Nephron progenitor cell (in vitro differentiated cells): ENCODE results near the gene ATF5.

ENCODE experiments used
- DNase-seq: peaks from one replicate; pipeline ENCODE4 v3.0.0; 2021
- H3K27ac Mint-ChIP-seq: 2 replicates; pipeline ENCODE4 v1.8.0; 2021; ENCODE audit warnings: mild to moderate bottlenecking, moderate library complexity, mixed read lengths
- H3K27me3 Mint-ChIP-seq: 2 replicates; pipeline ENCODE4 v1.8.0; 2021; ENCODE audit warnings: mild to moderate bottlenecking, low read depth, mixed read lengths; ENCODE audit not compliant: poor library complexity
- H3K36me3 Mint-ChIP-seq: 2 replicates; pipeline ENCODE4 v1.8.0; 2021; ENCODE audit warnings: low read depth, mixed read lengths
- H3K4me1 Mint-ChIP-seq: 2 replicates; pipeline ENCODE4 v1.8.0; 2021; ENCODE audit warnings: mixed read lengths
- H3K4me3 Mint-ChIP-seq: 2 replicates; pipeline ENCODE4 v1.8.0; 2021; ENCODE audit warnings: mild to moderate bottlenecking, moderate library complexity, mixed read lengths
- H3K9me3 Mint-ChIP-seq: 2 replicates; pipeline ENCODE4 v1.8.0; 2021; ENCODE audit warnings: mild to moderate bottlenecking, moderate library complexity, mixed read lengths
- CTCF ChIP-seq: fragments of 200-600 bp; sonication (generic); IDR thresholded peaks from 2 replicates; pipeline ENCODE4 v1.5.0; 2021; ENCODE audit warnings: antibody characterized with exemption

The ATF5 gene

GRCh38 chr19:49952906-49953305 is 23.9 kb downstream of the ATF5 start:
- TF ChIP-seq CTCF: no peak
- H3K36me3 Mint-ChIP-seq: no peaks in the 10 kb centered on the region
- peaks cover 73% of the 10 kb centered on the region for H3K4me1 Mint-ChIP-seq
- H3K27ac Mint-ChIP-seq: no peak overlapping the region
- peaks cover 3% of the 10 kb centered on the region for H3K9me3 Mint-ChIP-seq
- H3K27me3 Mint-ChIP-seq: peaks cover 12% of the 10 kb centered on the region
- H3K4me3 Mint-ChIP-seq: no peak overlapping the region
- no peak for DNase-seq

- H3K27me3 Mint-ChIP-seq: peaks cover 12% of the 10 kb centered on the region
- no peaks in the 10 kb centered on the region for H3K36me3 Mint-ChIP-seq
- H3K4me1 Mint-ChIP-seq: peaks cover 75% of the 10 kb centered on the region
- peak overlapping the region; percentile 74 for H3K27ac Mint-ChIP-seq
- peaks cover 3% of the 10 kb centered on the region for H3K9me3 Mint-ChIP-seq
- DNase-seq: no peak
- no peak for TF ChIP-seq CTCF
- H3K4me3 Mint-ChIP-seq: peak overlapping the region; percentile 59
These were observed 24.4 kb downstream of the ATF5 start for GRCh38 chr19:49953416-49953815.

- Mint-ChIP-seq H3K4me3 (peak overlapping the region; percentile 59), H3K9me3 (peaks cover 3% of the 10 kb centered on the region), H3K36me3 (no peaks in the 10 kb centered on the region), H3K27ac (peak overlapping the region; percentile 74), H3K4me1 (peaks cover 74% of the 10 kb centered on the region), H3K27me3 (peaks cover 8% of the 10 kb centered on the region)
- no peak for DNase-seq
- no peak for TF ChIP-seq CTCF
These were observed 25.3 kb downstream of the ATF5 start for GRCh38 chr19:49954092-49954829.

GRCh38 chr19:49954933-49955332 is 25.9 kb downstream of the ATF5 start:
- peaks cover 8% of the 10 kb centered on the region for H3K27me3 Mint-ChIP-seq
- H3K27ac Mint-ChIP-seq: no peak overlapping the region
- peak overlapping the region; percentile 2 for H3K4me3 Mint-ChIP-seq
- H3K4me1 Mint-ChIP-seq: peaks cover 67% of the 10 kb centered on the region
- no peaks in the 10 kb centered on the region for H3K36me3 Mint-ChIP-seq
- peaks cover 3% of the 10 kb centered on the region for H3K9me3 Mint-ChIP-seq
- no peak for TF ChIP-seq CTCF
- DNase-seq: no peak

GRCh38 chr19:49956115-49956495 is 27.1 kb downstream of the ATF5 start:
- Mint-ChIP-seq H3K27me3 (peaks cover 8% of the 10 kb centered on the region), H3K9me3 (peaks cover 3% of the 10 kb centered on the region), H3K4me1 (peaks cover 56% of the 10 kb centered on the region), H3K4me3 (no peak overlapping the region), H3K27ac (peak overlapping the region; percentile 55), H3K36me3 (no peaks in the 10 kb centered on the region)
- no peak for TF ChIP-seq CTCF
- DNase-seq: no peak
